ENCODE measurements around the gene BORA.
A peak's percentile ranks its signal among the peaks of the same experiment; 100 is the strongest.

GRCh38 chr13:72781451-72782439, 54.0 kb downstream of the BORA start, which contains the start of the genes DIS3 and PIBF1:
- TF ChIP-seq CTCF (conservative IDR thresholded peaks at IDR 0.05; ENCODE audit: low read length) = peak; percentile 22; the same call in 1 of the 2 replicates
- TF ChIP-seq EZH2phosphoT487 (IDR thresholded peaks at IDR 0.05; ENCODE audit: borderline replicate concordance) = no peak
